OCI-LY1 (cell line): ENCODE measurements around the gene C1QTNF3.

Source experiments
- EZH2 ChIP-seq: fragments of 200-600 bp; sonication (generic), shearing (Covaris generic); IDR thresholded peaks from 2 replicates; pipeline ENCODE4 v1.8.0; 2017; ENCODE audit warnings: borderline replicate concordance, mixed run types, mild to moderate bottlenecking, antibody characterized with exemption, low read length, moderate library complexity, mixed read lengths
- TF ChIP-seq, protein P1 (sequence below): fragments of 200-600 bp; sonication (generic), shearing (Covaris generic); IDR thresholded peaks from 2 replicates; pipeline ENCODE4 v1.5.1; 2017; ENCODE audit warnings: mild to moderate bottlenecking, antibody characterized with exemption, low read length, moderate library complexity, mixed read lengths

DNA sequence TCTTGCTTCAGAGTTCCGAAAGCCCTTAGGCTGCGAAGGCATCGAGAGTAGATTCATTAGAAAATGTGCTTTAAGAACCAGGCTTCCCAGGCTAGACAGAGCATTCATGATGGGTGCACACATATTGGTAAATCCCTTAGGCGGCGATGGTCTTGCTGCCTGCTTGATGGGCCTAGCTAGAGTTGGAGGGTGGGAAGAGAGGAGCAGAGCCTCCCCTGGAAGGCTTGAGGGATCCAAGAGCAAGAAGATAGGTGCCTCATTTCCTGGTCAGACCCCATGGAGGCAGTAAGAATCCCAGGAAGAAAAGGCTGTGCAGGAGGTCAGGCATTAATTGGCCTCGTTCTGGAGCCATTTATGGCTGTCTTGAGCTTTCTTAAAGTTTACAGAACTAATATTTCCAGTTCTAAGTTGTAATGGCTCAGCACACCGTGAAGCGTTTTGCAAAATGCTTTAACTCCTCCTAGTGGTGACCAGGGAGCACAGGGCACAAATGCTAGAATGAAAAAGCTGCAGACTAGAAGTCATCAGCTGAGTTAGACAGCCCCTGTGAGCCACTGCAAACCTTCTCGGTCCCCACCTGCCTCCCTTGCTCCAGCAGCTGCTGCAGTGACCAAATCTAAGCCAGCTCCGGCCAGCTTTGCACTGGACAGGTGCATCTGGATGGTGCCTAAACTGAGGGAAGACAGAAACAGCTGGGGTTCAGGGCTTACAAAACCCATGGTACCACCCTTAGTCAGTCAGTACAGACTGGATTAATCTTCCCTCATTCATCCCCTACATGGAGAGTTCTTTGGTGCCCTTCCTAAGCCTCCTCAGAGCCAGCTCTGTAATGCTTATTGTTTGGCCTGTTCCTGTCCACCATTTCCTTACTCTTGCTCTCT is 73.2 kb downstream of the C1QTNF3 start:
- no peak for TF ChIP-seq EZH2
- TF ChIP-seq, protein P1, sequence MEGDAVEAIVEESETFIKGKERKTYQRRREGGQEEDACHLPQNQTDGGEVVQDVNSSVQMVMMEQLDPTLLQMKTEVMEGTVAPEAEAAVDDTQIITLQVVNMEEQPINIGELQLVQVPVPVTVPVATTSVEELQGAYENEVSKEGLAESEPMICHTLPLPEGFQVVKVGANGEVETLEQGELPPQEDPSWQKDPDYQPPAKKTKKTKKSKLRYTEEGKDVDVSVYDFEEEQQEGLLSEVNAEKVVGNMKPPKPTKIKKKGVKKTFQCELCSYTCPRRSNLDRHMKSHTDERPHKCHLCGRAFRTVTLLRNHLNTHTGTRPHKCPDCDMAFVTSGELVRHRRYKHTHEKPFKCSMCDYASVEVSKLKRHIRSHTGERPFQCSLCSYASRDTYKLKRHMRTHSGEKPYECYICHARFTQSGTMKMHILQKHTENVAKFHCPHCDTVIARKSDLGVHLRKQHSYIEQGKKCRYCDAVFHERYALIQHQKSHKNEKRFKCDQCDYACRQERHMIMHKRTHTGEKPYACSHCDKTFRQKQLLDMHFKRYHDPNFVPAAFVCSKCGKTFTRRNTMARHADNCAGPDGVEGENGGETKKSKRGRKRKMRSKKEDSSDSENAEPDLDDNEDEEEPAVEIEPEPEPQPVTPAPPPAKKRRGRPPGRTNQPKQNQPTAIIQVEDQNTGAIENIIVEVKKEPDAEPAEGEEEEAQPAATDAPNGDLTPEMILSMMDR = peak; percentile 66
